ENCODE data around the gene FTO.

Gene FTO

GRCh38 chr16:54094641-54095040 lies 390.7 kb downstream of the FTO start:
- DNase-seq (ENCODE audit: low spot score): no peak

GRCh38 chr16:54096607-54097006 lies 392.7 kb downstream of the FTO start:
- DNase-seq (ENCODE audit: low spot score): no peak

GRCh38 chr16:54097774-54098173 lies 393.8 kb downstream of the FTO start:
- no peak for DNase-seq (ENCODE audit: low spot score)

- DNase-seq (ENCODE audit: low spot score): no peak
Observed at GRCh38 chr16:54098247-54098646, 394.3 kb downstream of the FTO start.

- DNase-seq (ENCODE audit: low spot score): no peak
Observed at GRCh38 chr16:54099627-54100026, 395.7 kb downstream of the FTO start.

- DNase-seq (ENCODE audit: low spot score): no peak
Observed at GRCh38 chr16:54102888-54103866, 399.2 kb downstream of the FTO start.

GRCh38 chr16:54106057-54106456 lies 402.1 kb downstream of the FTO start:
- DNase-seq (ENCODE audit: low spot score): no peak

GRCh38 chr16:54107583-54108202 lies 403.7 kb downstream of the FTO start:
- no peak for DNase-seq (ENCODE audit: low spot score)

- DNase-seq (ENCODE audit: low spot score): no peak
Observed at GRCh38 chr16:54110016-54110981, 406.3 kb downstream of the FTO start.

- DNase-seq (ENCODE audit: low spot score): no peak
Observed at GRCh38 chr16:54112451-54113206, 408.7 kb downstream of the FTO start.

GRCh38 chr16:54115558-54115957 lies 411.6 kb downstream of the FTO start:
- DNase-seq (ENCODE audit: low spot score): no peak

GRCh38 chr16:54116124-54116655 lies 412.2 kb downstream of the FTO start:
- DNase-seq (ENCODE audit: low spot score): no peak

- DNase-seq (ENCODE audit: low spot score): no peak
Observed at GRCh38 chr16:54118846-54119245, 414.9 kb downstream of the FTO start.

GRCh38 chr16:54120846-54121480 lies 417.0 kb downstream of the FTO start:
- DNase-seq (ENCODE audit: low spot score): no peak

- DNase-seq (ENCODE audit: low spot score): no peak
Observed at GRCh38 chr16:54121539-54122295, 417.8 kb downstream of the FTO start.

- DNase-seq (ENCODE audit: low spot score): no peak
Observed at GRCh38 chr16:54123766-54124165, 419.8 kb downstream of the FTO start.

- DNase-seq (ENCODE audit: low spot score): no peak
Observed at GRCh38 chr16:54125751-54126655, 422.0 kb downstream of the FTO start.

GRCh38 chr16:54126907-54127306 lies 423.0 kb downstream of the FTO start:
- no peak for DNase-seq (ENCODE audit: low spot score)
